NCI-H2196 (cell line): ENCODE measurements around the gene PGS1.

Experiments used
- DNase-seq: peaks from one replicate; lab custom pipeline; 2025; ENCODE audit not compliant: unreplicated experiment; lab: John Stamatoyannopoulos, UW

Gene PGS1

DNA sequence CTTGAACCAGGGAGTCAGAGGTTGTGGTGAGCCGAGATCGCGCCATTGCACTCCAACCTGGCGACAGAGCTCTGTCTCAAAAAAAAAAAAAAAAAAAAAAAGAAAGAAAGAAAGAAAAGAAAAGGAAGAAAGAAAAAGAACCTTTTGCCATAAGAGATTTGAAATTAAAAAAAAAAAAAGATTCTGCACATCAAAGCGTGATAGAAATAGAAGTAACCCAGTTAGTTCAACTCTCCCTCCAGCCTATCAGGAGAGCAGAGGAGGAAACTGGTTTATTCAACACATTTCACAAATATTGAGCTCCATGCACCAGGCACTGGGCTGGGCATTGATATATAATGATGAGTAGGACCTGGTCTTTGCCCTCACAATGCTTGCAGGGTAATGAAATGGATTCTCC lies 16.2 kb upstream of the PGS1 start:
- DNase-seq, result no peak

DNA sequence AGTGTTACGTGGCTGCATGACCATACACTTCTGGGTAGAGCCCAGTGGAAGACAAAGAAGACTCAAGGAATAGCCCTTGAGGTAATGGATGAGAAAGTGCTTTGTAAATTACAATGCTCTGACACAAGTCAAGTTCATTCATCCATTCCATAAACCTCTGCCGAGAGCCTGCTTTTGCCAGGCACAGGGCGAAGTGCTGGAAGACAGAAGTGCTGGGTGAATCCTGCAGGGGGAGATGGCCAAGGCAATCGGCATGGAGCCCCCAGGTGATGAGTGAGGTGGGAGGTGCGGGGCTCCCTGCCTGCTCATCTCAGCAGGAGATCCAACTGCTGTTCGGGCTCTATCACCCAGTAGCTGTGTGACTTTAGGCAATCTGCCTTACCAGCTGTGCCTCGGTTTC lies 15.8 kb upstream of the PGS1 start:
- no peak for DNase-seq

DNA sequence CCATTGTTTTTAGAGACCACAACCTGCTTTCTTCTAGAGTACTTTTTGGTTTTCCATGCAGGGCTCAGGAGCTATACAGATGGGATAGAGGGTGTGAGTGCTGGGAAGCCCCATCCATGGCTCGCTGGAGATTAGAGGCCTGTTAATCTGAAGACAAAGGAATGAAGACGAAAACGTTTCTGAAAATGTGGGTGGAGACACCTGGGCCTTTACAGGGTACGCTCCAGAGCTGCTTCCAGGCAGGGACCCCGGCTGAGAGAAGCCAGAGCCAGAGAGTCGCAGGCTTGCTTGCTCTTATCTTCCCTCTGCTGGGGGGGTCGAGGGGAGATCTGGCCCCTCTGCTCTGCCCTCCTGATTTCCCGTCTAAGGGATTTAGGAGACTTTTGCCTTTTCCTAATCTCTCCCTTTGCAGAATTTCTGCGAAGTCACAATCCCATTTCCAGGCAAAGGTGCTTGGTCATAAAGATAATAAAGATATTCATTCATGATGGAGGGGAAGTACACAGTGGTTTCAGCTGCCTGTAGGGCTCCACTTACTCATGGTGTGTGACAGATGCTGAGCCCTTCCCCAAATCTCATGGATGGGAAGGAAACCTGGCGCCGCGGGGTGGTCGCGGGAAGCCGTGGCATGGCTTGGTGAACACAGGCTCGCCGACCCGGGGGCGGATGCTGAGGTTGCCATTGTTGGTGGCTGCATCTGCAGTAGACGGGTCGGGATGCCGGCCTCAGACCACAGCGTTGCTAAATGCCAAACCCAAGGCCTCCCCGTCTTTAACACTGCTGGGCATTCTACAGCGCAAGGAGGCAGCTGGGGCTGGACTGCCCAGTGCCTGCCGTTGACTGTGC lies 13.8 kb upstream of the PGS1 start:
- DNase-seq, result no peak

DNA sequence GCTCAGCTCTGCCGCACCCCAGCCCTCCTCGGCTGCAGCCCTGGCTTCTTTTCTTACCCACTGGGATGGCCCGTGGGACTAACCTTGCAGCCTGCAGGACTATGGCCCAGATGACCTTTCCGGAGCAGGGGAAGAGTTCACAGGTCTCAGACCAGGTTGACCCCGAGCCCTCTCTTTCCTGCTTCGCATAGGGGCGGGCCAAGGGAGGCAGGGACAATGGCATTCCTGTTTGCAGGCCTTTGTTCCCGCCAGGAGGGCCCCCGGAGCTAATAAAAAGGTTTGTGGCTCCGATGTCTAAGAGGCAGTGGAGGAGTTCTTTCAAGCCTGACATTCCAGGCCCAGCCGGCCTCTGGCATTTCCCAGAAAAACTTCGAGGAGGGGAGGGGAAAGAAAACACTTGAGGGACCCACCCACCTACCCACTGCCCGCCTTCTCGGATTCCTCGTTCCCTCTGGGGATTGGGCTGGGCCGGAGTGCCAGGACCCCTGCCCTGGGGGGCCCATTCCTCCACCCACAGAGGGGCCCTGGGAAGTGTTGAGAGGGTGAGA lies 12.8 kb upstream of the PGS1 start:
- no peak for DNase-seq

DNA sequence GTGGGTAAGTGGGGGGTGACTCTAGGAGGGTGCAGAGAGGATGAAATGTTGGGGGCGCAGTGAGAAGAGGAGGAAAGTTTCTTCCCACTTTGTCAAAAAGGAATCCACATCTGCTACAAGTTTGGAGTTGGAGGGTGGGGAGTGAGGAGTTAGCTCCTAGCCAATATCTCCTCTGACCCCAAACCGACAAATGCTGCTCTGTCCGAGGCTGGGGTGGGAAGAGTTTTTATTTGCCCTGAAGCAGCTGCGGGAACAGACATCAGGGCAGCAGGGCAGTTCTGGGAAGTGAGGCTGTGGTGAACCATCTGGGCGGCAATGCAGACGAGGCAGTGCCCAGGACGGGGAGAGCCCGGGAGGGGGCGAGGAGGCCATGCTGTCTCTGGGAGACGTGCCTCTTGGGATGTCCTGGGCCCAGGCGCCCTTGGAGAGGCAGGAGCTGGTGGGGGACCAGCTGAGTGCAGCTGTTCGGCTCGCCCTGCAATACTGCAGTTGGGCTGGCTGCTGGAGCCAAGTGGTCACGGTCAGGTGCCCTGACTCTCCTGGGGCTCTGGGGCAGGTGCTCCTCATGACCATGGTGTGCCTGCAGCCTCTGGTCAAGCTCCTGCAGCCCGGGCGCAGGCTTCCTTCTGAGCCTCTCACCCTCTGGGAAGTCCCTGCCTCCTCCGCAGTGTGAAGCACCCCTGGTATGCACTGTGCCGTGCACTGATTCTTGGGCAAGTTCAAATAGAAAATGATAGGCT lies 12.2 kb upstream of the PGS1 start:
- DNase-seq, result peak; percentile 35

DNA sequence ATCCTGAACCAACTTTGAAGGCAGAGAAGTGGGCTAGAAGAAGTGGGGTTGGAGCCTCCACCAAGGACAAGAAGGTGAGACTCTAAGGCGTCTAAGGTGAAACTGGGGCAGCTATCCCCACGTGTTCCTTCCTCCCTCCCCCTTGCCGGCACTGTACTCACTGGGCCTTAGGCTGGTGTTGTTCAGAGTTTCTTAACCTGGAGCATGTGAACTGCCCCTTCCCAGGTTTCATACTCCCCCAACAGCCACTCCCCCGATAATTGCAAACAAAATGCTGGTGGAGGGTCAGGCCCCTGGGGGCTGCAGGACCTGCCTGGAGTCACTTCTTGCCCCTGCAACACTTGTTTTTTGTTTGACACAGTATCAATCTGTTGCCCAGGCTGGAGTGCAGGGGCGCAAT lies 11.3 kb upstream of the PGS1 start:
- DNase-seq, result no peak

DNA sequence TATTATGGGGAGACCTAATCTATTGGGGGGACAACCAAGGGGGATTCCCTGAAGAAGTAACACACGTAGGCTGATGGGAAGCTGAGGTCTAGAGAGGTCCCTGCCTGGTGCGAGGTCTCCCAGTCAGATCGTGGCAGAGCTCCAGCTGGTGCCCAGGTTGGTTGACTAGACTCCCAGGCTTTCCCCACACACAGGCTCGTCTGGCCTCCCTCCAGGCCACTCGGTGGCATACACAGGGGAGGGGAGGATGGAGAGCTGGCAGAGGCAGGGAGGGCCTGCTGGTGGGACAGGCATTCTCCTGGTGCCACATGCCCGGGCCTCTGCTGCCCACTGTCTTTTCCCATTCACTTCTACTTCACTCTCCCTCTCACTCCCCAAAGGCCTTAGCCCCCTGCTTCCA lies 10.1 kb upstream of the PGS1 start:
- peak; percentile 39 for DNase-seq

DNA sequence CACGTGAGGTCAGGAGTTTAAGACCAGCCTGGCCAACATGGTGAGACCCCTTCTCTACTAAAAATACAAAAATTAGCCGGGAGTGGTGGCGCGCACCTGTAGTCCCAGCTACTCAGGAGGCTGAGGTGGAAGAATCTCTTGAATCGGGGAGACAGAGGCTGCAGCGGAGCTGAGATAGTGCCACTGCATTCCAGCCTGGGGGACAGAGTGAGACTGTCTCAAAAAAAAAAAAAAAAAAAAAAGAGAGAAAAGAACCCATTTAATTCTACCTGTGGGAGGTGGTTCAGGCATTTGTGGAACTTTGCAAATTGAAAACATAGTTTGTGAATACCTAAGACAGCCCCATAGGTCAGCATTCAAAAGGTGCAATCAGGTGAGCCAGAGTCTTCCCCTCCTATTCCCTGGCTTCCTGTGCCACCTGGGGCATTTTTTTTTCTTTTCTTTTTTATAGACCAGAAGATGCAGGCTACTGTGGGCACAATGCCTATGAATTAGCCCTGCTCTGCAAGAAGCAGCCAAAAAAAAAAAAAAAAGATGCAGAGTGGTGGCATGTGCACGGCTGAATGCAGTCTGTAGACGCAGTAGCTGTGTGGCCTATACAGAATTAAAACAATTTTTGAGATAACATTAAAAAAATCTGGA lies 9.5 kb upstream of the PGS1 start:
- DNase-seq, result no peak

DNA sequence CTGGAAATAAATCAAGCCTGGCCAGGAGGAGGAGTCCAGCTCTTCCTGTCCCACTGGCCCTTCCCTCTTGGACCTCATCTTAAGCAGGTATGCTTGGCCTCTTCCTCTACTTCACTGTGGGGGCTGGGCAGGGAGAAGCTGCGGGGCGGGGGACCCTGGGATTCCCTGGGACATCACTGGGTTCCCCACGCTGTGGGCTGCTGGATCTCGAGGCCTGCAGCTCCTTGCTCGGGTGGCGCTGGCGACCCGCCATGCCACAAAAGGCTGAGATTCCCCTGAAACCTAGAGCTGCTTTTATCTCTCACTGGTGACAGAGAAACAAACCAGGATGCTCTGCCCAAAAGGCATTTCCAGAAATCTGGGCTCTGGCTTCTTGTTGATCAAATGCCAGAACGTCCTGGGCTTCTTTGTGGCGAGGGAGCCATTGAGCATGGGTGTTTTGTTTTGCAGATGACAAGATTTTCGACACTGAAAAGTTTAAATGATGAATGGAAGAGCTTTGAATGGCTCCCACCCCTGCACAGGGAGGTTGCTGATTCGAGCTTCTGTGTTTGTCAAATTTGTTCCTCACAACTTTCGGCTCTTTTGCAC lies 8.6 kb upstream of the PGS1 start:
- no peak for DNase-seq

DNA sequence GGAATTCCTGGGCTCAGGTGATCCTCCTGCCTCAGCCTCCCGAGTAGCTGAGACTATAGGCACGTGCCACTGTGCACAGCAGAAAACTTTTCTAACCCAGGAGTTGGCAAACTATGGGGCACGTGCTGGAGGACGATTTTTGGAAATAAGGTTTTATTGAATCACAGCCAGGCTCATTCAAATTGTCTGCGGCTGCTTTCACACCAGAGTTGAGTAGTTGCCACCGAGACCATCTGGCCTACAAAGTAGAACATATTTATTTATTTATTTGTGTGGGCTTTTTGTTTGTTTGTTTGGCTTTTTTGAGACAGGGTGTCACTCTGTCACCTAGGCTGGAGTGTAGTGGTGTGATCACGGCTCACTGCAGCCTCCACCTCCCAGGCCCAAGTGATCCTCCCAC lies 7.4 kb upstream of the PGS1 start:
- no peak for DNase-seq

DNA sequence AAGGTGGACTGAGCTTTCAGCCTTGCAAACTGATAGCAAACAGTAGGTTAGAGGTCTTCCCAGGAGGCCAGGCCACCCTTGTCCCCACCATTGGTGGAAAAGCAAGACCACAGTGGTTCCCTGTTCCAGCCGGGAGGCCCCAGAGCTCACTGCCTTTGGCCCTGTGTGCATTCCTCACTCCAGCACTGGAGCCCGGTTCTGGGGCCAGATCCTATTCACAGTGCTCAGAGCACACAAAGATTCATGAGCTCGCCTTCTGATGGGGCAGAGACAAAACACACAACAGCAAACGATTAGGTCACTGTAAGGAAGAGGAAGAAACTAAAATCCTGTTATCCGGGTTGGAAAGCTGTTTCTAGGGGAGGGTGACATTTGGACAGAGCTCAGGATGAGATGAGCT lies 5.6 kb upstream of the PGS1 start:
- no peak for DNase-seq

DNA sequence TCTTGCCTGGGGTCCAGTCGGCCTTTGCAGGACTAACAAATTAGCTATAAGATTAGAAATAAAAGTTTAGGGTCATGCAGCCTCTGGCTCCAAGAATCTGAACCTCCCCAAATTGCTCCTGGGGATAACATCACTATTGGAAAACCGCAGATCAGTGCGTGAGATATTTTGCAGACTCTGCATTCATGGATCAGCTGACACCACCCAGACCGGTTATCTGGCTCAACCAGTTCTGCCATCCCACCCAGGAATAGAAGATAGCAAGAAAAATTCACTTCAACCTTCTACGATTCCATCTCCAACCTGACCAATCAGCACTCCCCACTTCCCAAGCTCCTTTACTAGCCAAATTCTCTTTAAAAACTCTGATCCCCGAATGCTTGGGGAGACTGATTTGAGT lies 4.3 kb upstream of the PGS1 start:
- DNase-seq, result no peak

DNA sequence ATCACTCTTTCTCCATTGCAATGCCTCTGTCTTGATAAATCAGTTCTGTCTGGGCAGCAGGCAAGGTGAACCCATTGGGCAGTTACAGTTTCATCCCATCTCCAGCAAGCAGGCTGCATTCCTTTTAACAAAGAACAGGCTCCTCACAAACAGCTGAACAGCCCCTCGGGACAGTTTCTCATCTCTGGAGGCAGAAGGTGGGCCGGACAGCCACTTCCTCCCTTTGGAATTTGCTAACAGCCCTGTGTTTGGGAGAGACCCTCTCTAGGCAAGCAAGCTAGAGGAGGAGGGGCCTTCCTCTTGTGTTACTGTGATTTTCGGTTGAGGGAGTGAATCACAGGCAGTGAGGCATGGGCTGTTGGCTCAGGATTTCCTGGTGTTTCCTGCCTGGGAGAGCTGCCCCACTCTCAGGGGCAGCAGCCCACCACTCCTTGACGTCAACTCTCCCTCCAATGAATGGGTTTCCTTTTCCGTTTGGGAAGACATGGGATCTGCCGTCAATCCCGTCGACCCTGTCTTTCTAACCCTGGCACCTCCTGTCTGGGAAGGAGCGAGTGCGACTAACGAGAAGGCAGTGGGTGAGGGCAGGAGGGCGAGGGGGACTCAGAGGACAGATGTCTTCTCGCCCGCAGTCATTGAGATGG lies 3.7 kb upstream of the PGS1 start:
- DNase-seq, result no peak

DNA sequence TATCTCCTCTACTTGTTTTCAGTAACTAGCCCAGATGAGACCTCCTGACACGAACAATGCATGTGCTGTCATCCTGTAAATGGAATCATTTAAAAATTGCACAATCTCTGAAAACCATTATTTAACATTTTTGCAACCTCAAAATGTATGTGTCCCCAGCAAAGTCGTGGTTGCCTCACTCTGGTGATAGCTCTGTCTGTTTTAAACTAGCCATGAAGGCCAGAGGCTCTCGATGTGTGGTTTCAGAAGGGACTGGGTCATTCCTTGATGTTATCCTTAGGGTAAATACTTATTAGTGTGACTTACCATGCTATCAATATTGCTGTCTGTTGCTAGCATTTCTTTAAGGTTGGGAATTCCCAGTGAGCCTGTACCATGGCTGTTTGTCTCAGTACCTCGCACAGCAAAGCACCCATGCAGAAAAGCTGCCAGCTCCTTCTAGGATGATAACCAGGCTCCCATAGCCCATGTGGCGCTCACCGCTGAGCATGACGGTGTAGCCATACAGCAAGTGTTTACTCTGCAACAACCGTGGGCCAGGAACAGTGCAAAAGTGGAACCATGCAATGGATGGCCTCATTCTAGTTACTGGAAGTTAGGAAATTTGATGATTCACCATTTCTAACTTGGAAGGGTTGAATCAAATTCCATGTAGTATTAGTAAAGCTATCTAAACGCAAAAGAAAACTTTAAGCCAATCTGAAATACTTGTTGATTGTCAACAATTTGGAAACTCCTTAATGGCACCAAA lies 2.9 kb upstream of the PGS1 start:
- DNase-seq, result no peak

DNA sequence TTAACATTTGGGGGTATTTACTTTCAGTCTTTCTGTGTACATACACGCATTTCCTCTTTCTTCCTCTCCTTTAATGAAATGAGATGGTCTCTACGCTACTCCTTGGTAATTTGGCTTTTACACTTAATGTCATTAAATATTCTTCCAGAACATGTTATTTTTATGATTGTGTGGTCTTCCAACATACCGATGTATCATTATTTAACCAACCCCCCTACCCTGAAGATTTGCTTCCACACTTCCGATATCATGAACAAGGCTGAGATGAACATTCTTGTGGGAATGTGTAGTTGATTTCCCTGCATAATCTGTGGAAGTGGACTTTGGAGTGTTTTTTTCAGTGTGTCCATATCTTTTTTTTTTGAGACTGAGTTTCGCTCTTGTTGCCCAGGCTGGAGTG lies 2.3 kb upstream of the PGS1 start:
- DNase-seq, result no peak

DNA sequence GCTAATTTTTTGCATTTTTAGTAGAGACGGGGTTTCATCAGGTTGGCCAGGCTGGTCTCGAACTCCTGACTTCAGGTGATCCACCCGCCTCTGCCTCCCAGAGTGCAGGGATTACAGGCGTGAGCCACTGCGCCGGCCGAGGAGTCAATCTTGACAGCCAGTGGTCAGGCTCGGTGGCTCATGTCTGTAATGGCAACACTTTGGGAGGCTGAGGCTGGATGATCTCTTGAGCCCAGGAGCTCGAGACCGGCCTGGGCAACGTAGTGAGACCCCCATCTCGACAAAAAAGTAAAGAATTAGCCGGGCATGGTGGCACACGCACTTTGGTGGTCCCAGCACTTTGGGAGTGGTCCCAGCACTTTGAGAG lies 608 bp upstream of the PGS1 start:
- DNase-seq, result no peak

DNA sequence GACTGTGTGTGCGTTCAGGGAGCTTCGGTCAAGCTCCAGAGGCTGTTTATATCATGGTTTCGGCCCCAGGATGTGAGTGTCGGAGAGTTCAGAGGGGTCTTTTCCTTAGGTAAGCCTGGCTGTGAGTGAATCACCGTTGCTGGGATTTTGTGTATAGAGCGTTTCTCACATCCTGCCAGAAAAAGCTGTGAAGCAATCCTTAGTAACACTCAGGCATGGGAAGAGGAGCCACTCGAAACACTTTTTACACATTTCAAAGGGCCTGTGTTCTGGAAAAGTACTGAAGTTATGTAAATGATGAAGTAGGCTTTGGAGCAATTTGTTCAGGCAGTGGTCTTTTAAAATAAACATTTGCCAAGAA lies 662 bp downstream of the PGS1 start:
- DNase-seq, result no peak

DNA sequence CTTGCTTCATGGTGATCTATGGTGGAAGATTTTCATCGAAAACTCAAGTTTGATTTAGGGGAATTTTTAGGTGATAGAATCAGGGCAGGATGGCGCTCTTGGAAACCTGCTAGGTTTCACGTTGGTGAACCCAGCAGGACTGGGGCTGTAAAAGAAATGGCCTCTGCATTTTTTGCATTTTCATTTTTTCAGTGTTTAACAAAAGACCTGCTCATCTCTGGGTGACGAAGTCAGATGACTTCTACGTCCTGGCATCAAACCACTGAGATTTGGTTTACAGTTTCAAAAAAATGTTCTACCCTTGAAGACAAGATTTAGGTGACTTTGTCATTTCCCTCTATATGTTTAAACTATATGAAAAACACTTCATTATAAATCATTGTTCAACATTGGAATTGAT lies 1.9 kb downstream of the PGS1 start:
- DNase-seq, result no peak

DNA sequence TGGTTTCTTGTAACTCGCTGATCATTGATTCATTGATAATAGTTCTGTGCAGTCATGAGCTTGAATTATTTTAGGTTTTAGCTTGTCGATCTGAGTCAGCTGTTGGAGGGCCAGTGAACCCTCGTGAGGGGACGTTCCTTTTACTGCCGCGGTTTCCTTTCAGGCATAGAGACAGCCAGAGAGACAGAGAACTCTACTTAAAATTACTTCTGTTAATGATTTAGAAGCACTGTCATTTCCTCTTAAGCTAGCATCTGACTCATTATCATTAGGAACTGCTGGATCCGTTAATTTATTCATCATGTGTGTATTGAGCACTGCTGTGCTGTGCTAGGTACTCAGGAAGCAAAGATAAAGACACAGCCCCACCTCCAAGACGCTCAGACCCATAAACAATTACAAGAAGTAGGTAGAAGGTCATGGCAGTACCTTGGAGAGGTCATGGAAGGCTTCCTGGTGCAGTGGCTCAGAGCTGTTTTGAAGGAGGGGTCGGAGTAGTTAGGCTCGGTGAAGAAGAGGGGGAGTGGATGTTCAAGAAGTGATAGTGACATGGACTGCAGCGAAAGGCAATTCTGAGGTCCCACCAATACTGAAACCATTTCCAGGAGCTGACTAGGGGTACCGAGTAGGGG lies 3.3 kb downstream of the PGS1 start:
- no peak for DNase-seq
